Left ventricle myocardium inferior (tissue), 1 donor: ENCODE data around the gene ETNK2. TPM values are rescaled to one million over a fixed set of nuclear protein-coding genes. Genes with fewer than 3 reads are reported as not detected.

Experiments used
- DNase-seq: peaks from one replicate; pipeline ENCODE4 v3.0.0-alpha.2; 2020
- H3K27ac ChIP-seq: fragments of 200-600 bp; replicated peaks from 2 replicates; pipeline ENCODE4 v1.8.0; 2021
- H3K27me3 ChIP-seq: fragments of 200-600 bp; 2 replicates; pipeline ENCODE4 v1.8.0; 2021; ENCODE audit warnings: low read depth
- H3K36me3 ChIP-seq: fragments of 200-600 bp; 2 replicates; pipeline ENCODE4 v1.8.0; 2021
- H3K4me1 ChIP-seq: fragments of 200-600 bp; 2 replicates; pipeline ENCODE4 v1.8.0; 2021
- H3K4me3 ChIP-seq: fragments of 200-600 bp; 2 replicates; pipeline ENCODE4 v1.8.0; 2021; ENCODE audit warnings: mild to moderate bottlenecking, moderate library complexity
- H3K9me3 ChIP-seq: fragments of 200-600 bp; replicated peaks from 2 replicates; pipeline ENCODE4 v1.8.0; 2021
- intact Hi-C: fragments of 100-400 bp; cut with micrococcal nuclease; formaldehyde crosslinking; loops from one replicate; pipeline ENCODE4 v1.11.0; 2022
- total RNA-seq: library from RNA; stranded (reverse); fragmentation: NEBNext Ultra II Directional; extraction: Animal tissue kit (Norgen Biotek cat#: 25700); gene quantifications from one replicate; pipeline ENCODE4 v1.2.1, GENCODE V29; 2021
- TF ChIP-seq, protein P1 (sequence below): fragments of 200-600 bp; IDR thresholded peaks from 2 replicates; pipeline ENCODE4 v1.8.0; 2021; ENCODE audit warnings: antibody characterized with exemption, mild to moderate bottlenecking, borderline replicate concordance
- donor health status: DM: no; HTN: yes; CAD: no; lungs with severe emphysema.

The ETNK2 gene
- total RNA-seq, 1 donor from 2014 or later = 4.4 TPM

DNA sequence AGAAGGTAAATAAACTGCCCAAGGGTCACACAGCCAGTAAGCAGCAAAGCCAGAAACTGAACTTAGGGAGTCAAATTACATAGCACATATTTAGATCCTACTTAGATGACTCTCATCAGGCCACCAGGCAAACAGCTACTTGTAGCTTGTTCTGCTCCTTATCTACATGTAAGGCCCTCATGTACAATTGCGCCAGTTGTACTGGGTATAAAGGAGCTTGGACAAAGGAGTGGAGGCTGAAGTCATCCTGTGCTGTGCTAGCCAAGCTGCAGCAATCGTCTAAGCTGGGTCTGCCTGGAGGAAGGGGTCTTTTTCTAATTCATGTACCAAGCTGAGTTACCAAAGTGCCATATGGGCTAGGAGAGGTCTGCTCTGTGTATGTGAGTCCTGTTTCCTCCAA lies 12.8 kb downstream of the ETNK2 start:
- H3K4me1 ChIP-seq = no peaks in the 10 kb centered on the region
- no peak overlapping the region for H3K27ac ChIP-seq
- no peaks in the 10 kb centered on the region for H3K9me3 ChIP-seq
- peaks cover 1% of the 10 kb centered on the region for H3K36me3 ChIP-seq
- DNase-seq = no peak
- TF ChIP-seq, protein P1, sequence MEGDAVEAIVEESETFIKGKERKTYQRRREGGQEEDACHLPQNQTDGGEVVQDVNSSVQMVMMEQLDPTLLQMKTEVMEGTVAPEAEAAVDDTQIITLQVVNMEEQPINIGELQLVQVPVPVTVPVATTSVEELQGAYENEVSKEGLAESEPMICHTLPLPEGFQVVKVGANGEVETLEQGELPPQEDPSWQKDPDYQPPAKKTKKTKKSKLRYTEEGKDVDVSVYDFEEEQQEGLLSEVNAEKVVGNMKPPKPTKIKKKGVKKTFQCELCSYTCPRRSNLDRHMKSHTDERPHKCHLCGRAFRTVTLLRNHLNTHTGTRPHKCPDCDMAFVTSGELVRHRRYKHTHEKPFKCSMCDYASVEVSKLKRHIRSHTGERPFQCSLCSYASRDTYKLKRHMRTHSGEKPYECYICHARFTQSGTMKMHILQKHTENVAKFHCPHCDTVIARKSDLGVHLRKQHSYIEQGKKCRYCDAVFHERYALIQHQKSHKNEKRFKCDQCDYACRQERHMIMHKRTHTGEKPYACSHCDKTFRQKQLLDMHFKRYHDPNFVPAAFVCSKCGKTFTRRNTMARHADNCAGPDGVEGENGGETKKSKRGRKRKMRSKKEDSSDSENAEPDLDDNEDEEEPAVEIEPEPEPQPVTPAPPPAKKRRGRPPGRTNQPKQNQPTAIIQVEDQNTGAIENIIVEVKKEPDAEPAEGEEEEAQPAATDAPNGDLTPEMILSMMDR = no peak
- H3K4me3 ChIP-seq = no peak overlapping the region
- intact Hi-C loops = no loop called here
- H3K27me3 ChIP-seq = no peaks in the 10 kb centered on the region

DNA sequence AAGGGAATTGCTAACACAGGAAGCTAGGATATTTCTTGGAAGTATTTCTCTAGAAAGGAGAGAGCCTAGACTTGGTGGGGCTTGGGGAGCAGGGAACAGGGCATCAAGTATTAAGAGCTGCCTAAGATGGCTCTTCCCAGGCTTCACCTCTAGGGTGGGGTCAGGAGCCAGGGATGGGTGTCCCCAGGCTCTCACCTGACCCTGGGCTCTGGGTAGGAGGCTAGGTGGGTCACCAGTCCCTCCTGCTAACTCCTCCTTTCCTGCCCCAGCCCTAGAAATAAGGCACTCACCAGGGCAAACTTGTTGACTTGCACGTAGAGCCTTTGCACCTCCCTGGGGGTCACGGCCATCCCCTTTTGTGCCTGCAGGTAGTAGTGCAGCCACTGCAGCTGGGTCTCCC lies 15.0 kb downstream of the ETNK2 start:
- Histone ChIP-seq H3K36me3 (peaks cover 2% of the 10 kb centered on the region), H3K4me1 (no peaks in the 10 kb centered on the region), H3K27ac (no peak overlapping the region), H3K27me3 (no peaks in the 10 kb centered on the region), H3K9me3 (no peaks in the 10 kb centered on the region), H3K4me3 (no peak overlapping the region)
- no peak for DNase-seq
- intact Hi-C loops = no loop called here
- TF ChIP-seq, protein P1 = no peak

DNA sequence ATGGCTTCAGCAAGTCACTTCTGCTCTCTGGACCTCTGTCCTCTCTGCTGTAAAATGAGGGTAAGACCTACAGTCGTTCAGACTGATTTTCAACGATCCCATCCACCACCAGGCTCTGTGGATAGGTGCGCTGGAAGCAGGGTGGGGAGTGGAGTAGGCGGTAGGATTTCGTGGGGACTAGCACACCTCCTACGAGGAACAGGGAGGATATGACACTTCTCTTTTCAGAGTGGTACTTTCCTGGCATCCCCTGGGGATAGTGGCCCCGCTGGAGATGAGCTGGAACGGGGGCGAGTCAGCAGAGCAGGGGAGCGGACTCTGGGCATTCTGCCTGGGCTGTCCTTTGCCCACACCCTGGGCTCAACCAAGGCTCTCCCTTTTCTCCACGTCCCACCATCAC lies 17.7 kb downstream of the ETNK2 start:
- intact Hi-C loops = no loop called here
- Histone ChIP-seq H3K27ac (no peak overlapping the region), H3K36me3 (peaks cover 2% of the 10 kb centered on the region), H3K4me3 (no peak overlapping the region), H3K9me3 (no peaks in the 10 kb centered on the region), H3K4me1 (peaks cover 18% of the 10 kb centered on the region), H3K27me3 (no peaks in the 10 kb centered on the region)
- DNase-seq = no peak
- TF ChIP-seq, protein P1 = no peak

DNA sequence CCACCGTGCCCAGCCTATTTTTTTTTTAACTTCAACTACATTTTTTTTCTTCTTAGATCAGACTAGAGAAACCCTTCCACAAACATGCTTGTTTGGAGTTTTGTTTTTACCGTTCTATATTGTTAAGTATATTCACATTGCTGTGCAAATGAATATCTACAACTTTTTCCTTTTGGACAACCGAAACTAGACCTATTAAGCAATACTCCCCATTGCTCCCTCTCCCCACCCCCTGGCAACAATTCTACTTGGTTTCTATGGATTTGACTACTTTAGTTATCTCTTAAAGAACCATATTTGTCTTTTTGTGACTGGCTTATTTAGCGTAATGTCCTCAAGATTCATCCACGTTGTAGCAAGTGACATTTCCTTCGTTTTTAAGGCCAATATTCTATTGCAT lies 19.1 kb downstream of the ETNK2 start:
- no peak for DNase-seq
- H3K4me3 ChIP-seq = no peak overlapping the region
- H3K4me1 ChIP-seq = peaks cover 29% of the 10 kb centered on the region
- intact Hi-C loops = no loop called here
- peaks cover 2% of the 10 kb centered on the region for H3K36me3 ChIP-seq
- H3K9me3 ChIP-seq = no peaks in the 10 kb centered on the region
- TF ChIP-seq, protein P1 = no peak
- H3K27me3 ChIP-seq = no peaks in the 10 kb centered on the region
- no peak overlapping the region for H3K27ac ChIP-seq

DNA sequence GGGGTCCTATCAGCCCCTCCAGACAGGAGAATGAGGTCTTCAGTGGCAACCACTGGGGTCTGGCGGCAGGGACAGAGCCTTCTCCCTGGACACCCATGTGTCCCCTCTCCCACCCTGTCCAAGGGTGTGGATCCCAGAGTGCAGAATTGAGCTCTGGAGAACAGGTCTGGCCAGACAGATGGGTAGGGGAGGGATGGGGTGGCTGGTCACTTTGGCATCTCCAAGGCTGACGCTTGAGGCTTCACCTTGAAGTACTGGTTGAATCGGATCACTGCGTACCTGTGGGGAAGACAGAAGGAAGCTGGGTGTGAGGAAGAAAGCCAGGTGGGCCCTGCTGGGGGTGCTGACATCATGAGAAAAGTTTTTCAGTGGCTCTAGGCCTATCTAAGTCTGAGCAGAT lies 19.9 kb downstream of the ETNK2 start:
- no peaks in the 10 kb centered on the region for H3K9me3 ChIP-seq
- H3K4me3 ChIP-seq = no peak overlapping the region
- intact Hi-C loops = loop anchor here (2.0 kb wide), 1 partner anchor 261 kb away; no protein-coding TSS in a partner anchor
- TF ChIP-seq, protein P1 = no peak
- H3K27me3 ChIP-seq = no peaks in the 10 kb centered on the region
- H3K4me1 ChIP-seq = peaks cover 37% of the 10 kb centered on the region
- no peak for DNase-seq
- H3K36me3 ChIP-seq = peaks cover 2% of the 10 kb centered on the region
- H3K27ac ChIP-seq = no peak overlapping the region
